Liver (tissue), 9 donors: ENCODE data around the gene EGFR. TPM values are rescaled to one million over a fixed set of nuclear protein-coding genes. Genes with fewer than 3 reads are reported as not detected.

Experiments
- DNase-seq: peaks from one replicate; pipeline ENCODE4 v3.0.0-alpha.2; 2017; ENCODE audit warnings: low spot score
- H3K27ac ChIP-seq, 2 donors: one replicate each; pipeline ENCODE4 v1.7.0; 2013; ENCODE audit warnings: inconsistent platforms in 2 of 2, low read length in 2 of 2, control low read depth in 1 of 2, low read depth in 1 of 2, mild to moderate bottlenecking in 1 of 2
- H3K27me3 ChIP-seq, 4 donors: one replicate each; pipeline versions ENCODE4 v1.6.1 to v1.7.0; 2013; ENCODE audit warnings: low read length in 3 of 4, inconsistent platforms in 1 of 4, mild to moderate bottlenecking in 1 of 4, moderate library complexity in 1 of 4; ENCODE audit not compliant: control insufficient read depth in 4 of 4, insufficient read depth in 4 of 4
- H3K36me3 ChIP-seq, 4 donors: one replicate each; pipeline versions ENCODE4 v1.6.1 to v1.7.0; 2013; ENCODE audit warnings: low read length in 3 of 4, mild to moderate bottlenecking in 3 of 4, low read depth in 1 of 4, moderate library complexity in 1 of 4; ENCODE audit not compliant: control insufficient read depth in 4 of 4, insufficient read depth in 3 of 4
- H3K4me1 ChIP-seq, 4 donors: one replicate each; pipeline versions ENCODE4 v1.6.1 to v1.7.0; 2013; ENCODE audit warnings: low read length in 3 of 4, mild to moderate bottlenecking in 3 of 4, moderate library complexity in 1 of 4; ENCODE audit not compliant: control insufficient read depth in 4 of 4, insufficient read depth in 4 of 4
- H3K4me3 ChIP-seq, 3 donors: one replicate each; pipeline versions ENCODE4 v1.6.1 to v1.7.0; 2013; ENCODE audit warnings: low read length in 3 of 3, control low read depth in 1 of 3, low read depth in 1 of 3, mild to moderate bottlenecking in 1 of 3
- H3K9ac ChIP-seq, 2 donors: one replicate each; pipeline ENCODE4 v1.7.0; 2013; ENCODE audit warnings: low read length in 2 of 2, mild to moderate bottlenecking in 2 of 2, moderate library complexity in 2 of 2, control low read depth in 1 of 2, low read depth in 1 of 2
- H3K9me3 ChIP-seq, 4 donors: one replicate each; pipeline versions ENCODE4 v1.6.1 to v1.7.0; 2013; ENCODE audit warnings: low read length in 3 of 4; ENCODE audit not compliant: control insufficient read depth in 4 of 4
- CTCF ChIP-seq: fragments of 150-350 bp; IDR thresholded peaks from 2 replicates; pipeline ENCODE4 v1.5.1; 2017; ENCODE audit warnings: improper control_type of control experiment, low read depth, low read length; ENCODE audit not compliant: missing input control
- EGR1 ChIP-seq, 2 donors: IDR thresholded peaks; 2 replicates each; pipeline ENCODE4 v1.6.1; 2016 to 2018; ENCODE audit warnings: antibody characterized with exemption in 2 of 2, low read depth in 2 of 2
- FOXA1 ChIP-seq: IDR thresholded peaks from 2 replicates; pipeline ENCODE4 v1.6.1; 2016; ENCODE audit warnings: antibody characterized with exemption
- FOXA2 ChIP-seq: IDR thresholded peaks from 2 replicates; pipeline ENCODE4 v1.6.1; 2016; ENCODE audit warnings: antibody characterized with exemption
- GABPA ChIP-seq, 2 donors: IDR thresholded peaks in 1 of 2; conservative IDR thresholded peaks in 1 of 2; 2 replicates each; pipeline ENCODE4 v1.6.1; 2016; ENCODE audit warnings: antibody characterized with exemption in 2 of 2, mild to moderate bottlenecking in 1 of 2, moderate library complexity in 1 of 2
- HNF4A ChIP-seq, 2 donors: conservative IDR thresholded peaks; 2 replicates each; pipeline ENCODE4 v1.6.1; 2016; ENCODE audit warnings: antibody characterized with exemption in 2 of 2, mild to moderate bottlenecking in 2 of 2
- JUND ChIP-seq, 2 donors: IDR thresholded peaks; 2 replicates each; pipeline ENCODE4 v1.6.1; 2016; ENCODE audit warnings: antibody characterized with exemption in 2 of 2
- NR2F2 ChIP-seq: IDR thresholded peaks from 2 replicates; pipeline ENCODE4 v1.6.1; 2016; ENCODE audit warnings: antibody characterized with exemption
- RAD21 ChIP-seq, 2 donors: IDR thresholded peaks; 2 replicates each; pipeline ENCODE4 v1.6.1; 2016; ENCODE audit warnings: antibody characterized with exemption in 2 of 2, mild to moderate bottlenecking in 2 of 2
- REST ChIP-seq: IDR thresholded peaks from 2 replicates; pipeline ENCODE4 v1.6.1; 2016; ENCODE audit warnings: antibody characterized with exemption, mild to moderate bottlenecking
- RXRA ChIP-seq, 2 donors: IDR thresholded peaks; 2 replicates each; pipeline ENCODE4 v1.6.1; 2017 to 2018; ENCODE audit warnings: antibody characterized with exemption in 2 of 2, mild to moderate bottlenecking in 1 of 2
- SP1 ChIP-seq: IDR thresholded peaks from 2 replicates; pipeline ENCODE4 v1.6.1; 2018; ENCODE audit warnings: antibody characterized with exemption, mild to moderate bottlenecking
- TAF1 ChIP-seq: conservative IDR thresholded peaks from 2 replicates; pipeline ENCODE4 v1.6.1; 2016; ENCODE audit warnings: antibody characterized with exemption, mild to moderate bottlenecking
- YY1 ChIP-seq: IDR thresholded peaks from 2 replicates; pipeline ENCODE4 v1.6.1; 2016; ENCODE audit warnings: antibody characterized with exemption, mild to moderate bottlenecking
- ZBTB33 ChIP-seq: IDR thresholded peaks from 2 replicates; pipeline ENCODE4 v1.6.1; 2016; ENCODE audit warnings: antibody characterized with exemption
- WGBS: extraction: QIAGEN DNeasy Blood & Tissue Kit; methylation state at CpG from one replicate; pipeline ENCODE4 v1.1.7; 2013; 5-methylcytosine and 5-hydroxymethylcytosine counted together
- polyA plus RNA-seq, 2 donors: library from polyadenylated mRNA; stranded (reverse) in 1 of 2; unstranded in 1 of 2; fragments of 200-250 nt in 1 of 2; fragments of >200 nt in 1 of 2; fragmentation: Nextera tagmentation in 1 of 2; extraction: Ambion mirVana in 1 of 2; gene quantifications; one replicate each; pipeline versions ENCODE4 v1.2.1 to v1.2.3, GENCODE V29; 2013 to 2015
- total RNA-seq, 2 donors: library from RNA; depleted of rRNA; stranded (reverse); fragments of >200 nt; gene quantifications; one replicate each; pipeline ENCODE4 v1.2.3, GENCODE V29; 2014
- TF ChIP-seq, protein P1 (sequence below): IDR thresholded peaks from 2 replicates; pipeline ENCODE4 v1.6.1; 2016; ENCODE audit warnings: antibody characterized with exemption
- TF ChIP-seq, protein P2 (sequence below): IDR thresholded peaks from 2 replicates; pipeline ENCODE4 v1.6.1; 2016; ENCODE audit warnings: antibody characterized with exemption
- donor health status: healthy.
- donor health status: healthy.
- donor health status: healthy.
- donor health status: healthy.
- donor health status: healthy.

EGFR gene
- total and polyA plus RNA-seq, 4 donors, result 22.6 to 37.0 (median 27.7) TPM

- Histone ChIP-seq H3K4me3 (no peak overlapping the region), H3K9me3 (no peaks in the 10 kb centered on the region), H3K4me1 (no peaks in the 10 kb centered on the region), H3K36me3 (no peaks in the 10 kb centered on the region), H3K27ac (no peak overlapping the region), H3K9ac (no peak overlapping the region), H3K27me3 (no peaks in the 10 kb centered on the region)
- TF ChIP-seq EGR1 (IDR thresholded peaks at IDR 0.05; ENCODE audit: low read depth in 2 of 2), result no peak
- TF ChIP-seq HNF4A (conservative IDR thresholded peaks at IDR 0.05), result no peak
- TF ChIP-seq GABPA (IDR thresholded peaks at IDR 0.05 in 1 of 2, conservative IDR thresholded peaks at IDR 0.05 in 1 of 2), result no peak
- no peak for TF ChIP-seq REST
- TF ChIP-seq ZBTB33, result no peak
- TF ChIP-seq FOXA2, result no peak
- TF ChIP-seq JUND (IDR thresholded peaks at IDR 0.05), result no peak
- TF ChIP-seq YY1, result no peak
- TF ChIP-seq, protein P1, sequence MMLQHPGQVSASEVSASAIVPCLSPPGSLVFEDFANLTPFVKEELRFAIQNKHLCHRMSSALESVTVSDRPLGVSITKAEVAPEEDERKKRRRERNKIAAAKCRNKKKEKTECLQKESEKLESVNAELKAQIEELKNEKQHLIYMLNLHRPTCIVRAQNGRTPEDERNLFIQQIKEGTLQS, result no peak
- no peak for TF ChIP-seq NR2F2
- TF ChIP-seq CTCF, result no peak
- TF ChIP-seq FOXA1, result no peak
- no peak for TF ChIP-seq RXRA (IDR thresholded peaks at IDR 0.05)
- no peak for TF ChIP-seq SP1
- no peak for TF ChIP-seq TAF1
- no peak for TF ChIP-seq RAD21 (IDR thresholded peaks at IDR 0.05)
- no peak for DNase-seq
- 88% methylated on average over 37 of the region's 37 CpGs for WGBS
Measured at GRCh38 chr7:55005241-55005851, 13.5 kb upstream of the EGFR start.

DNA sequence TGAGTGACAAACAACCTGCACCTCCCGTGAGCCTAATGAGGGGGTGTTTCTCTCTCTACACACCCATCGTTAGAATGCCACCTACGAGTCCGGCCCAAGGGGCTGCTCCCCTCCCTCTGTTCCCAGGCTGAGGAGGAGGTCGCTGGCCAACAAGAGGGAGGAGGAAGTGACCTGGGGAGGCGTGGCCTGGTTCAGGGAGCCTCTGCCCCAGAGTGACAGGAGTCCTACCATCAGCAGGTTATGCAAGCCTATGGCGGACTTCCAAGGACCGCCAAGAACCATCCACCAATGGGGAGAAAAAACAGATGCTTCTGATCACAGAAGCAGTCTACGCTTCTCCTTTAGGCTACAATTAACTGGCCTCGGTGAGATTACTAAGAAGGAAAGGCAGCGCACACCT, 12.3 kb upstream of the EGFR start:
- no peaks in the 10 kb centered on the region for H3K27me3 ChIP-seq
- no peak for DNase-seq
- H3K27ac ChIP-seq, result no peak overlapping the region
- H3K4me3 ChIP-seq, result no peak overlapping the region
- 82% methylated on average over 11 of the region's 11 CpGs for WGBS
- TF ChIP-seq, protein P2, sequence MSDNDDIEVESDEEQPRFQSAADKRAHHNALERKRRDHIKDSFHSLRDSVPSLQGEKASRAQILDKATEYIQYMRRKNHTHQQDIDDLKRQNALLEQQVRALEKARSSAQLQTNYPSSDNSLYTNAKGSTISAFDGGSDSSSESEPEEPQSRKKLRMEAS, result no peak
- TF ChIP-seq HNF4A (conservative IDR thresholded peaks at IDR 0.05) (no peak), REST (no peak), CTCF (no peak), EGR1 (IDR thresholded peaks at IDR 0.05; ENCODE audit: low read depth in 2 of 2) (no peak)
- no peaks in the 10 kb centered on the region for H3K4me1 ChIP-seq
- no peaks in the 10 kb centered on the region for H3K9me3 ChIP-seq
- no peaks in the 10 kb centered on the region for H3K36me3 ChIP-seq
- H3K9ac ChIP-seq, result no peak overlapping the region
